Loucy (cell line): ENCODE data around the gene CXCR5.

Source experiments
- EZH2phosphoT487 ChIP-seq: fragments of 200-600 bp; IDR thresholded peaks from 2 replicates; pipeline ENCODE4 v1.6.1; 2018; ENCODE audit warnings: antibody characterized with exemption, mild to moderate bottlenecking, moderate library complexity, borderline replicate concordance
- TF ChIP-seq, protein P1 (sequence below): fragments of 200-600 bp; sonication (generic); conservative IDR thresholded peaks from 2 replicates; pipeline ENCODE4 v1.5.1; 2014; ENCODE audit warnings: mild to moderate bottlenecking, antibody characterized with exemption, low read length

- TF ChIP-seq, protein P1, sequence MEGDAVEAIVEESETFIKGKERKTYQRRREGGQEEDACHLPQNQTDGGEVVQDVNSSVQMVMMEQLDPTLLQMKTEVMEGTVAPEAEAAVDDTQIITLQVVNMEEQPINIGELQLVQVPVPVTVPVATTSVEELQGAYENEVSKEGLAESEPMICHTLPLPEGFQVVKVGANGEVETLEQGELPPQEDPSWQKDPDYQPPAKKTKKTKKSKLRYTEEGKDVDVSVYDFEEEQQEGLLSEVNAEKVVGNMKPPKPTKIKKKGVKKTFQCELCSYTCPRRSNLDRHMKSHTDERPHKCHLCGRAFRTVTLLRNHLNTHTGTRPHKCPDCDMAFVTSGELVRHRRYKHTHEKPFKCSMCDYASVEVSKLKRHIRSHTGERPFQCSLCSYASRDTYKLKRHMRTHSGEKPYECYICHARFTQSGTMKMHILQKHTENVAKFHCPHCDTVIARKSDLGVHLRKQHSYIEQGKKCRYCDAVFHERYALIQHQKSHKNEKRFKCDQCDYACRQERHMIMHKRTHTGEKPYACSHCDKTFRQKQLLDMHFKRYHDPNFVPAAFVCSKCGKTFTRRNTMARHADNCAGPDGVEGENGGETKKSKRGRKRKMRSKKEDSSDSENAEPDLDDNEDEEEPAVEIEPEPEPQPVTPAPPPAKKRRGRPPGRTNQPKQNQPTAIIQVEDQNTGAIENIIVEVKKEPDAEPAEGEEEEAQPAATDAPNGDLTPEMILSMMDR = no peak
- TF ChIP-seq EZH2phosphoT487 = no peak
Measured at GRCh38 chr11:118924591-118925585, 41.2 kb downstream of the CXCR5 start.
